ENCODE measurements around the gene EMP3.
"Not testable (repeated sequence)": the region's sequence is repeated elsewhere in the genome, so short reads cannot be mapped to it uniquely, and the experiment has no call there.

The EMP3 gene

DNA sequence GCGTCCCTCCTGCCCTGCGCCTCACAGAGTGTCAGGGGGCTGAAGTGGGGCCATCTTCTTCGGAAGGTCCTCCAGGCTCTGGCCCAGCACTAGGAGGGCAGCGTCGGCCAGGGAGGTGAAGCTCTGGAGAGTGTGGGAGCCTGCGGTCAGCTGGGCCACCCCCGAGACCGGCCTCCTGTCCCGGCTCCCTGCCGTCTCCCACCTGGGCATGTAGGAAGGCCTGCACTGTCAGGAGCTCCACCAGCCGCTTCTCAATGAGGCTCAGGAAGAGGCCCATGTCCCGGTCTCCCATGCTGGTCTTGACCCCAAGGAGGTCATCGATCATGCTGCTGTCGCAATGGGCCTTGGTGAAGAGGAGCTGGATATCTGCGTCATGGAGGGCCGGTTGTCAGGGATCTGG, 27.4 kb upstream of the EMP3 start:
- Histone ChIP-seq H3K36me3 (ENCODE audit: control insufficient read depth, low read depth, low read length) (no peaks in the 10 kb centered on the region), H3K4me3 (ENCODE audit: low read length) (no peak overlapping the region), H3K4me1 (ENCODE audit: control insufficient read depth, low read depth, low read length) (peaks cover 3% of the 10 kb centered on the region), H3K9ac (ENCODE audit: low read length) (no peak overlapping the region), H3K9me3 (ENCODE audit: control insufficient read depth, low read depth, low read length) (no peaks in the 10 kb centered on the region), H3K27ac (ENCODE audit: low read length) (no peak overlapping the region), H3K27me3 (ENCODE audit: control insufficient read depth, insufficient read depth, low read length) (no peaks in the 10 kb centered on the region)

DNA sequence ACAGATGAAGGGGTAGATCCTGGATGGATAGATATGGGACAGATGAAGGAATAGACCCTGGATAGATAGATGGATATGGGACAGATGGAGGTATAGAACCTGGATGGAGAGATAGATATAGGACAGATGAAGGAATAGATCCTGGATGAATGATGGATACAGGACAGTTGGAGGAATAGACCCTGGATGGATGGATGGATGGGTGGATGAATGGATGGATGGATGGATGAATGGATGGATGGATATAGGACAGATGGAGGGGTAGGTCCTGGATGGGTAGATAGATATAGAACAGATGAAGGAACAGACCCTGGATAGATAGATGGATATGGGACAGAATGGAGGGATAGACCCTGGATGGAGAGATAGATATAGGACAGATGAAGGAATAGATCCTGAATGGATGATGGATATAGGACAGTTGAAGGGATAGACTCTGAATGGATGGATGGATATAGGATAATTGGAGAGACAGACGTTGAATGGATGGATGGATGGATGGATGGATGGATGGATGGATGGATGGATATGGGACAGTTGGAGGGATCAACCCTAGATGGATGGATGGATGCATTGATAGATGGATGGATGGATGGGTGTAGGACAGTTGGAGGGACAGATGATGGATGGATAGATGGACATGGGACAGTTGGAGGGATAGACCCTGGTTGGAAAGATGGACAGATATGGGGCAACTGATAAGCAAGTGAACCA, 23.3 kb upstream of the EMP3 start:
- Histone ChIP-seq H3K27me3 (ENCODE audit: control insufficient read depth, insufficient read depth, low read length) (no peaks in the 10 kb centered on the region), H3K4me3 (ENCODE audit: low read length) (no peak overlapping the region), H3K9ac (ENCODE audit: low read length) (no peak overlapping the region), H3K9me3 (ENCODE audit: control insufficient read depth, low read depth, low read length) (no peaks in the 10 kb centered on the region), H3K27ac (ENCODE audit: low read length) (no peak overlapping the region), H3K36me3 (ENCODE audit: control insufficient read depth, low read depth, low read length) (no peaks in the 10 kb centered on the region), H3K4me1 (ENCODE audit: control insufficient read depth, low read depth, low read length) (no peaks in the 10 kb centered on the region)

DNA sequence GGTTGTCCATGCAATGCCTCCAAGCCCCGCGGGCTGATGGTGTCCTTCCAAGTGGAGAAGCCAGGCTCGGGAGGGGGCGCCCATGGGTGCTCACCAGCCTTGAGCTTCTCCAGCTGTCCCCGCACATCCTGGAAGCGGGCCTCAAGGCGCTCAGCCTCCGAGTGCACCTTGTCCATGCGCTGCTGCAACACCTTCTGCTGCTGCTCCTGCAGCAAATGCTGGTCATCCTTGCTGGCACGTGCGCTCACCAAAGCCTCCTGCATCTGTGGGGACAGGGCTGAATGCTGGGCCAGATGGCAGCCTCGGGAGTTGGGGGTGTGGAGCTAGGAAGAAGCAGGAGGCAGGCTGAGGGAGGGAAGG, 22.8 kb upstream of the EMP3 start:
- no peaks in the 10 kb centered on the region for H3K9me3 ChIP-seq (ENCODE audit: control insufficient read depth, low read depth, low read length)
- H3K27me3 ChIP-seq (ENCODE audit: control insufficient read depth, insufficient read depth, low read length), result no peaks in the 10 kb centered on the region
- H3K4me3 ChIP-seq (ENCODE audit: low read length), result no peak overlapping the region
- no peaks in the 10 kb centered on the region for H3K4me1 ChIP-seq (ENCODE audit: control insufficient read depth, low read depth, low read length)
- no peak overlapping the region for H3K9ac ChIP-seq (ENCODE audit: low read length)
- H3K36me3 ChIP-seq (ENCODE audit: control insufficient read depth, low read depth, low read length), result no peaks in the 10 kb centered on the region
- H3K27ac ChIP-seq (ENCODE audit: low read length), result no peak overlapping the region

DNA sequence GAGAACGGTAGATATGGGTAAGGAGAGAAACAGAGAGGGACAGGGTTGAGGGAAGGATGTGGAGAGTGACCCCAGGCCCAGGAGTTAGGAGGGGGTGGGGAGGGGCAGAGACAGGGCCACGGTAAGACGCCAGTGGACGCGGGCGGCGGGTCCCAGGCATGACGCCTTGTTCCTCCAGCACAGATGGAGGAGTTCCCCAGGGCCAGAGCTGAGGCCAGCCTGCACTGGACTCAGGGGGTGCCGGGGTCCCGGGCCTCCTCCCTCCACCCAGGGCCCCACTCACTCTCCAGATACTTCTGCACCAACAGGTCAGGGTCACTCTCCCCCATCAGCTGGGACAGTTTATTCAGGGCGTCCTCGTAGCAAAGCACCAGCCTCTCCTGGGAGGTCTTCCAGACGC, 22.0 kb upstream of the EMP3 start:
- H3K4me1 ChIP-seq (ENCODE audit: control insufficient read depth, low read depth, low read length), result no peaks in the 10 kb centered on the region
- H3K9me3 ChIP-seq (ENCODE audit: control insufficient read depth, low read depth, low read length), result no peaks in the 10 kb centered on the region
- H3K36me3 ChIP-seq (ENCODE audit: control insufficient read depth, low read depth, low read length), result no peaks in the 10 kb centered on the region
- no peak overlapping the region for H3K4me3 ChIP-seq (ENCODE audit: low read length)
- no peaks in the 10 kb centered on the region for H3K27me3 ChIP-seq (ENCODE audit: control insufficient read depth, insufficient read depth, low read length)
- no peak overlapping the region for H3K9ac ChIP-seq (ENCODE audit: low read length)
- H3K27ac ChIP-seq (ENCODE audit: low read length), result no peak overlapping the region

DNA sequence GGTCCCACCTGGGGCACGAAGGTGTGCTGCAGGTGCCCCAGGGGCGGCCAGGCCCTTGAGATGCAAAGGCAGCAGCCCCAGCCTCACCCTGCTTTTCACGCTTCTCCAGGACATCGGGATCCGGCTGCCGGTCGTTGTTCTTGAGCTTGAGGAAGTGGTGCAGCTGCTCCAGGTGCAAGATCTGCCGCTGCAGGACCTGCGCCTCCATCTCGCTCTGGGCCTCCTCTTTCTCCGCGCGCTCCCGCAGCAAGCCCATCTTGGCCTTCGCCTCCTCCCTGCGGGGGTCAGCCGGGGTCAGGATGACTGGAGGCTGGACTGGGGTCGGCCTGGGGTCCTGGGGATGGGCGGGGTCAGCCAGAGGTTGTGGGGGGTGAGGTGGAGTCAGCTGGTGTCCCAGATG, 21.5 kb upstream of the EMP3 start:
- H3K27ac ChIP-seq (ENCODE audit: low read length), result no peak overlapping the region
- H3K4me3 ChIP-seq (ENCODE audit: low read length), result no peak overlapping the region
- H3K4me1 ChIP-seq (ENCODE audit: control insufficient read depth, low read depth, low read length), result no peaks in the 10 kb centered on the region
- H3K27me3 ChIP-seq (ENCODE audit: control insufficient read depth, insufficient read depth, low read length), result no peaks in the 10 kb centered on the region
- no peaks in the 10 kb centered on the region for H3K9me3 ChIP-seq (ENCODE audit: control insufficient read depth, low read depth, low read length)
- no peak overlapping the region for H3K9ac ChIP-seq (ENCODE audit: low read length)
- no peaks in the 10 kb centered on the region for H3K36me3 ChIP-seq (ENCODE audit: control insufficient read depth, low read depth, low read length)

DNA sequence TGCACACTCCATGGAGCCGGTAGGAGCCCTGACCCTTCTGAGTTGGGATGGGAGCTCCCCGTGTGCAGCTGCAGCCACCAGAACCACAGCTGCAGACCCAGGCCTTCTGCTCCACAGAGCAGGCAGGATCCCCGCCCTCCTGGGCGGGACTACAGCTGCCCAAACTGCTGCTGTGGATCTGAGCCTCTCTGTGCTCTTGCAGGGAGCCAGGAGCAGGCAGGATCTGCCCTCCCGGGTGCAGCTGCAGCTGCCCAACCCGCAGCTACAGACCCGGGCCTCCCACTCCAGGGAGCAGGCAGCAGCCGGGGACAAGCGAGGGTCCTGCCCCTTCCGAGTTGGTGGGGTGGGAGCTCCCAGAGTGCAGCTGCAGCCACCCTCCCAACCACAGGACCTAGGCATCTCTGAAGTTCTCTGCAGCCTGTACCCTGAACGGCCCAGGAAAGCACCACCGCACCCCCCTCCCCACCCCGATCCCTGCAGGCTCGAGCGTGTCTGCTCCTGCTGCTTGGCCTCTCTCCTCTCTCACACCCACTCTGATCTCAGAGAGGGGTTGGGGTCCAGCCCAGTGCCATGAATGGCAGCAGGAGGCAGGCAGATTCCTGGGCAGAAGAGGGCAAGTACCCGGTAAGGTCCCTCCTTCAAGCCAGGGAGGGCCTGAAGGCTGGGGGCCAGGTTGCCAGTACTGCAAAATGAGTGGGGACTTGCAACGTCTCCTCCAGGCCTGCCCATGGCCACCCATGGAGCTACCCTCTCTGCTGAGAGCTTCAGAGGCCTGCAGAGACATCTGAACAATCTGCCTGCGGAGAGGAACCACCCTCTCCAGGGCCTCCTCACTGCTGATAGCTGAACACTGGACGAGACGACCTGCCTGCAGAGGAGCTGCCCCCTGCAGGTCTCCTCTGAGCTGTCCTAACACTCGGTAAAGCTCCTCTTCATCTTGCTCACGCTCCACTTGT, 16.4 kb upstream of the EMP3 start:
- no peak overlapping the region for H3K27ac ChIP-seq (ENCODE audit: low read length)

DNA sequence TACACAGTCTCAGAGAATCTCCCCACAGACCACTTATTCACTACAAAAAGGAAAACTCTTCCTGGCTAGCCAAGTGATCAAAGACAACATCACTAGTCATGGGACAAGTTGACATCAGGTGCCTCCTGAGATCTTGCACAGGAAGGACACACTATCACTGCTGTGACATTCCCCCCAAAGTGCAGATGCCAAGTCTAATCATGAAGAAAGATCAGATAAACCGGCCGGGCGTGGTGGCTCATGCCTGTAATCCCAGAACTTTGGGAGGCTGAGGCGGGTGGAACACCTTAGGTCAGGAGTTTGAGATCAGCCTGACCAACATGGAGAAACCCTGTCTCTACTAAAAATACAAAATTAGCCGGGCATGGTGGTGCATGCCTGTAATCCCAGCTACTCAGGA, 15.6 kb upstream of the EMP3 start:
- not testable (repeated sequence) for H3K9me3 ChIP-seq (ENCODE audit: control insufficient read depth, low read depth, low read length); H3K4me3 ChIP-seq (ENCODE audit: low read length); H3K27me3 ChIP-seq (ENCODE audit: control insufficient read depth, insufficient read depth, low read length); H3K27ac ChIP-seq (ENCODE audit: low read length); H3K9ac ChIP-seq (ENCODE audit: low read length); H3K4me1 ChIP-seq (ENCODE audit: control insufficient read depth, low read depth, low read length); H3K36me3 ChIP-seq (ENCODE audit: control insufficient read depth, low read depth, low read length)

More for the DNA sequence above, 16.4 kb upstream of the EMP3 start:
- Histone ChIP-seq H3K4me3 (ENCODE audit: low read length) (no peak overlapping the region), H3K9me3 (ENCODE audit: control insufficient read depth, low read depth, low read length) (no peaks in the 10 kb centered on the region), H3K27me3 (ENCODE audit: control insufficient read depth, insufficient read depth, low read length) (no peaks in the 10 kb centered on the region), H3K36me3 (ENCODE audit: control insufficient read depth, low read depth, low read length) (no peaks in the 10 kb centered on the region), H3K9ac (ENCODE audit: low read length) (no peak overlapping the region), H3K4me1 (ENCODE audit: control insufficient read depth, low read depth, low read length) (peaks cover 8% of the 10 kb centered on the region)

DNA sequence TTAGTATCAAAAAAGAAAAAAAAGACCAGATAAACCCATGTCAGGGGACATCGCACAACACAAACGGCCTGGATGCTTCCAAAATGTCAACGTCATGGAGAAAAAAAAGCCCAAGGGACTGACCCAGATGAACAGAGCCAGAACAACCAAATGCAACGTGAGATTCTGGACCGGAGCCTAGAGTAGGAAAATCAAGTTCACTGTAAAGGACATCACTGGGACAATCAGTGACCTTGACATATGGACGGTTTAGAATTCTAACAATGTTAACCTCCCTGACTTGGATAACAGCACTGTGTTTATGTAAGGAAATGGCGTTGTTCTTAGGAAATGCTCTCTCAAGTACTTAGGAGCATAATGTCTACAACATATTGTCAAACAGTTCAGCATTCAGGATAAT, 15.1 kb upstream of the EMP3 start:
- no peak overlapping the region for H3K9ac ChIP-seq (ENCODE audit: low read length)
- H3K27ac ChIP-seq (ENCODE audit: low read length), result no peak overlapping the region
- no peaks in the 10 kb centered on the region for H3K9me3 ChIP-seq (ENCODE audit: control insufficient read depth, low read depth, low read length)
- no peak overlapping the region for H3K4me3 ChIP-seq (ENCODE audit: low read length)
- peaks cover 8% of the 10 kb centered on the region for H3K4me1 ChIP-seq (ENCODE audit: control insufficient read depth, low read depth, low read length)
- H3K36me3 ChIP-seq (ENCODE audit: control insufficient read depth, low read depth, low read length), result no peaks in the 10 kb centered on the region
- H3K27me3 ChIP-seq (ENCODE audit: control insufficient read depth, insufficient read depth, low read length), result no peaks in the 10 kb centered on the region

DNA sequence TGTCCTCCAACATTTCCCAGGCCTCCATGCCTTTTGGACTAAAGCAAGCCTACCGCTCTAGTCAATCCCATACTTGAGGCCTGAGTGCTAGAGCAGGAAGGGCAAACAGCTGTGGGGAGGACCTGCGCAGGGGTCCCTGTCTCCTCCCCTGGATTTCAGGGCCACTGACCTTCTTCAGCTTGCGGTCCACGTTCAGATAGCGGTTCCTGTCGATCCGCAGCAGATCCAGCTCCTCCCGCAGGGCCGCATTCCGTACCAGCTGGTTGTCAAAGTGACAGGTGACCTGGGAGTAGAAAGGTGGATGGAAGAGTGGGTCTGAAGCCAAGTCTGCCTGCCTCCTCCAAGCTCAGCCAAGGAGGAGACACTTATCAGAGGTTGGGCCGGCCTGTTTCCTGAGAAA, 14.0 kb upstream of the EMP3 start:
- H3K4me3 ChIP-seq (ENCODE audit: low read length), result no peak overlapping the region
- H3K36me3 ChIP-seq (ENCODE audit: control insufficient read depth, low read depth, low read length), result no peaks in the 10 kb centered on the region
- no peak overlapping the region for H3K9ac ChIP-seq (ENCODE audit: low read length)
- H3K9me3 ChIP-seq (ENCODE audit: control insufficient read depth, low read depth, low read length), result no peaks in the 10 kb centered on the region
- no peaks in the 10 kb centered on the region for H3K27me3 ChIP-seq (ENCODE audit: control insufficient read depth, insufficient read depth, low read length)
- H3K4me1 ChIP-seq (ENCODE audit: control insufficient read depth, low read depth, low read length), result peaks cover 8% of the 10 kb centered on the region
- H3K27ac ChIP-seq (ENCODE audit: low read length), result no peak overlapping the region

DNA sequence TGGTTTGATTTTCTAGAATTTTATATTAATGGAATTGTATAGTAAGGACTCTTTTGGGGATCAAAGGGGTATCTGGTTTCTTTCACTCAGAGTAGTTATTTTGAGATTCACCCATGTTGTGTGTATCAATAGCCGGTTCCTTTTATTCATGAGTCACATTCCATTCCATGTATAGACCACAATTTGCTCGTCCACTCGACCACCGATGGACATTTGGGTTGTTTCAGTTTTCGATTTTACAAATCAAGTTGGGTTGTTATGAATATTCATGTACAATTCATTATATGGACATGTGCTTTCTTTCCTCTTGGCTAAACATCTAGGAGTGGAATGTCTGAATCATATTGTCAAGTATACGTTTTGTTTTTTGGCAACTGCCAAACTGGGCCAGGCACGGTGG, 9.6 kb upstream of the EMP3 start:
- Histone ChIP-seq H3K9ac (ENCODE audit: low read length) (no peak overlapping the region), H3K4me1 (ENCODE audit: control insufficient read depth, low read depth, low read length) (peaks cover 6% of the 10 kb centered on the region), H3K27me3 (ENCODE audit: control insufficient read depth, insufficient read depth, low read length) (no peaks in the 10 kb centered on the region), H3K9me3 (ENCODE audit: control insufficient read depth, low read depth, low read length) (no peaks in the 10 kb centered on the region), H3K36me3 (ENCODE audit: control insufficient read depth, low read depth, low read length) (no peaks in the 10 kb centered on the region), H3K4me3 (ENCODE audit: low read length) (no peak overlapping the region), H3K27ac (ENCODE audit: low read length) (no peak overlapping the region)

DNA sequence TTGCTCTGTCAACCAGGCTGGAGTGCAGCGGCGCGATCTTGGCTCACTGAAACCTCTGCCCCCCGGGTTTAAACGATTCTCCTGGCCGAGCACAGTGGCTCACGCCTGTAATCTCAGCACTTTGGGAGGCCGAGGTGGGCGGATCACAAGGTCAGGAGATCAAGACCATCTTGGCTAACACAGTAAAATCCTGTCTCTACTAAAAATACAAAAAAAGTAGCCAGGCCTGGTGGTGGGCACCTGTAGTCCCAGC, 7.7 kb upstream of the EMP3 start:
- not testable (repeated sequence) for H3K4me3 ChIP-seq (ENCODE audit: low read length); H3K27ac ChIP-seq (ENCODE audit: low read length); H3K9ac ChIP-seq (ENCODE audit: low read length); H3K36me3 ChIP-seq (ENCODE audit: control insufficient read depth, low read depth, low read length); H3K27me3 ChIP-seq (ENCODE audit: control insufficient read depth, insufficient read depth, low read length); H3K9me3 ChIP-seq (ENCODE audit: control insufficient read depth, low read depth, low read length)
- peaks cover 11% of the 10 kb centered on the region for H3K4me1 ChIP-seq (ENCODE audit: control insufficient read depth, low read depth, low read length)
